ENCODE data around the gene ANTXR1.

GRCh38 chr2:69082430-69082997 is 69.5 kb downstream of the ANTXR1 start:
- TF ChIP-seq, protein P1, sequence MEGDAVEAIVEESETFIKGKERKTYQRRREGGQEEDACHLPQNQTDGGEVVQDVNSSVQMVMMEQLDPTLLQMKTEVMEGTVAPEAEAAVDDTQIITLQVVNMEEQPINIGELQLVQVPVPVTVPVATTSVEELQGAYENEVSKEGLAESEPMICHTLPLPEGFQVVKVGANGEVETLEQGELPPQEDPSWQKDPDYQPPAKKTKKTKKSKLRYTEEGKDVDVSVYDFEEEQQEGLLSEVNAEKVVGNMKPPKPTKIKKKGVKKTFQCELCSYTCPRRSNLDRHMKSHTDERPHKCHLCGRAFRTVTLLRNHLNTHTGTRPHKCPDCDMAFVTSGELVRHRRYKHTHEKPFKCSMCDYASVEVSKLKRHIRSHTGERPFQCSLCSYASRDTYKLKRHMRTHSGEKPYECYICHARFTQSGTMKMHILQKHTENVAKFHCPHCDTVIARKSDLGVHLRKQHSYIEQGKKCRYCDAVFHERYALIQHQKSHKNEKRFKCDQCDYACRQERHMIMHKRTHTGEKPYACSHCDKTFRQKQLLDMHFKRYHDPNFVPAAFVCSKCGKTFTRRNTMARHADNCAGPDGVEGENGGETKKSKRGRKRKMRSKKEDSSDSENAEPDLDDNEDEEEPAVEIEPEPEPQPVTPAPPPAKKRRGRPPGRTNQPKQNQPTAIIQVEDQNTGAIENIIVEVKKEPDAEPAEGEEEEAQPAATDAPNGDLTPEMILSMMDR (IDR thresholded peaks at IDR 0.05 in 8 of 11, conservative IDR thresholded peaks at IDR 0.05 in 3 of 11), result no peak
- TF ChIP-seq POLR2AphosphoS5 (IDR thresholded peaks at IDR 0.05), result no peak
- TF ChIP-seq POLR2A (IDR thresholded peaks at IDR 0.05), result no peak

Measured in spleen (tissue), 7 donors.